ENCODE results near the gene NTN1.
"Not testable (repeated sequence)": the region's sequence is repeated elsewhere in the genome, so short reads cannot be mapped to it uniquely, and the experiment has no call there.

NTN1 gene

GRCh38 chr17:9079461-9080103 is 58.3 kb downstream of the NTN1 start:
- ATAC-seq: no peak
- no peaks in the 10 kb centered on the region for H3K4me1 Mint-ChIP-seq
- H3K9me3 Mint-ChIP-seq: peaks cover 3% of the 10 kb centered on the region
- H3K4me3 Mint-ChIP-seq: no peak overlapping the region
- no peaks in the 10 kb centered on the region for H3K36me3 Mint-ChIP-seq
- H3K27ac Mint-ChIP-seq: no peak overlapping the region
- H3K27me3 Mint-ChIP-seq: peaks cover 11% of the 10 kb centered on the region

GRCh38 chr17:9080296-9080914 is 59.1 kb downstream of the NTN1 start:
- no peak overlapping the region for H3K27ac Mint-ChIP-seq
- H3K9me3 Mint-ChIP-seq: peaks cover 3% of the 10 kb centered on the region

GRCh38 chr17:9080983-9081382 is 59.7 kb downstream of the NTN1 start:
- Mint-ChIP-seq H3K36me3 (no peaks in the 10 kb centered on the region), H3K27ac (no peak overlapping the region), H3K4me3 (no peak overlapping the region), H3K27me3 (peaks cover 1% of the 10 kb centered on the region), H3K4me1 (no peaks in the 10 kb centered on the region), H3K9me3 (peaks cover 3% of the 10 kb centered on the region)
- ATAC-seq: no peak

More at GRCh38 chr17:9080296-9080914, 59.1 kb downstream of the NTN1 start:
- ATAC-seq: no peak
- Mint-ChIP-seq H3K36me3 (no peaks in the 10 kb centered on the region), H3K4me1 (no peaks in the 10 kb centered on the region), H3K4me3 (no peak overlapping the region), H3K27me3 (peaks cover 7% of the 10 kb centered on the region)

- no peak for ATAC-seq
- H3K4me3 Mint-ChIP-seq: no peak overlapping the region
Observed at GRCh38 chr17:9086577-9086976, 65.3 kb downstream of the NTN1 start.

GRCh38 chr17:9087921-9088320 is 66.6 kb downstream of the NTN1 start:
- Mint-ChIP-seq H3K27ac (no peak overlapping the region), H3K4me3 (no peak overlapping the region), H3K27me3 (peaks cover 8% of the 10 kb centered on the region), H3K9me3 (no peaks in the 10 kb centered on the region), H3K36me3 (no peaks in the 10 kb centered on the region), H3K4me1 (no peaks in the 10 kb centered on the region)
- ATAC-seq: no peak

More at GRCh38 chr17:9086577-9086976, 65.3 kb downstream of the NTN1 start:
- Mint-ChIP-seq H3K27ac (no peak overlapping the region), H3K27me3 (peaks cover 8% of the 10 kb centered on the region), H3K9me3 (no peaks in the 10 kb centered on the region), H3K4me1 (no peaks in the 10 kb centered on the region), H3K36me3 (no peaks in the 10 kb centered on the region)

GRCh38 chr17:9090641-9091096 is 69.4 kb downstream of the NTN1 start:
- ATAC-seq: no peak
- Mint-ChIP-seq H3K27ac (no peak overlapping the region), H3K27me3 (peaks cover 8% of the 10 kb centered on the region), H3K36me3 (no peaks in the 10 kb centered on the region), H3K9me3 (no peaks in the 10 kb centered on the region), H3K4me3 (no peak overlapping the region), H3K4me1 (no peaks in the 10 kb centered on the region)

GRCh38 chr17:9094193-9094592 is 72.9 kb downstream of the NTN1 start:
- ATAC-seq: no peak
- H3K9me3 Mint-ChIP-seq: peaks cover 5% of the 10 kb centered on the region
- H3K36me3 Mint-ChIP-seq: no peaks in the 10 kb centered on the region
- H3K27me3 Mint-ChIP-seq: peaks cover 32% of the 10 kb centered on the region
- H3K27ac Mint-ChIP-seq: no peak overlapping the region
- H3K4me1 Mint-ChIP-seq: no peaks in the 10 kb centered on the region
- no peak overlapping the region for H3K4me3 Mint-ChIP-seq

GRCh38 chr17:9095390-9095789 is 74.1 kb downstream of the NTN1 start:
- no peak overlapping the region for H3K4me3 Mint-ChIP-seq
- H3K9me3 Mint-ChIP-seq: peaks cover 5% of the 10 kb centered on the region
- H3K4me1 Mint-ChIP-seq: no peaks in the 10 kb centered on the region
- peaks cover 43% of the 10 kb centered on the region for H3K27me3 Mint-ChIP-seq
- no peak for ATAC-seq
- H3K27ac Mint-ChIP-seq: no peak overlapping the region
- H3K36me3 Mint-ChIP-seq: no peaks in the 10 kb centered on the region

GRCh38 chr17:9098242-9098825 is 77.0 kb downstream of the NTN1 start:
- Mint-ChIP-seq H3K4me1 (no peaks in the 10 kb centered on the region), H3K27me3 (peaks cover 71% of the 10 kb centered on the region), H3K36me3 (peaks cover 6% of the 10 kb centered on the region), H3K9me3 (peaks cover 13% of the 10 kb centered on the region), H3K4me3 (no peak overlapping the region), H3K27ac (no peak overlapping the region)
- no peak for ATAC-seq

- no peak for ATAC-seq
- Mint-ChIP-seq H3K36me3 (peaks cover 6% of the 10 kb centered on the region), H3K27me3 (peaks cover 84% of the 10 kb centered on the region), H3K27ac (no peak overlapping the region), H3K9me3 (peaks cover 13% of the 10 kb centered on the region), H3K4me3 (no peak overlapping the region), H3K4me1 (no peaks in the 10 kb centered on the region)
Observed at GRCh38 chr17:9101356-9101755, 80.0 kb downstream of the NTN1 start.

GRCh38 chr17:9103193-9103592 is 81.9 kb downstream of the NTN1 start:
- H3K9me3 Mint-ChIP-seq, H3K36me3 Mint-ChIP-seq, H3K4me1 Mint-ChIP-seq, ATAC-seq, H3K4me3 Mint-ChIP-seq, H3K27ac Mint-ChIP-seq: not testable (repeated sequence)
- H3K27me3 Mint-ChIP-seq: peaks cover 70% of the 10 kb centered on the region

GRCh38 chr17:9104370-9105041 is 83.2 kb downstream of the NTN1 start:
- no peak for ATAC-seq
- Mint-ChIP-seq H3K4me3 (no peak overlapping the region), H3K27ac (no peak overlapping the region), H3K4me1 (no peaks in the 10 kb centered on the region), H3K27me3 (peaks cover 67% of the 10 kb centered on the region), H3K36me3 (peaks cover 6% of the 10 kb centered on the region), H3K9me3 (peaks cover 8% of the 10 kb centered on the region)

- no peak for ATAC-seq
- H3K4me3 Mint-ChIP-seq: no peak overlapping the region
- H3K27me3 Mint-ChIP-seq: peaks cover 63% of the 10 kb centered on the region
- no peak overlapping the region for H3K27ac Mint-ChIP-seq
- H3K9me3 Mint-ChIP-seq: peaks cover 8% of the 10 kb centered on the region
- H3K4me1 Mint-ChIP-seq: no peaks in the 10 kb centered on the region
- peaks cover 6% of the 10 kb centered on the region for H3K36me3 Mint-ChIP-seq
Observed at GRCh38 chr17:9105068-9105868, 84.0 kb downstream of the NTN1 start.

- ATAC-seq, H3K36me3 Mint-ChIP-seq, H3K4me1 Mint-ChIP-seq, H3K27ac Mint-ChIP-seq, H3K9me3 Mint-ChIP-seq, H3K4me3 Mint-ChIP-seq: not testable (repeated sequence)
- peaks cover 62% of the 10 kb centered on the region for H3K27me3 Mint-ChIP-seq
Observed at GRCh38 chr17:9106278-9106677, 85.0 kb downstream of the NTN1 start.

- peaks cover 3% of the 10 kb centered on the region for H3K9me3 Mint-ChIP-seq
- H3K4me1 Mint-ChIP-seq: no peaks in the 10 kb centered on the region
- H3K27me3 Mint-ChIP-seq: peaks cover 51% of the 10 kb centered on the region
- ATAC-seq: no peak
- H3K27ac Mint-ChIP-seq: no peak overlapping the region
- no peak overlapping the region for H3K4me3 Mint-ChIP-seq
- H3K36me3 Mint-ChIP-seq: no peaks in the 10 kb centered on the region
Observed at GRCh38 chr17:9107527-9107926, 86.2 kb downstream of the NTN1 start.
